Activated CD8-positive, alpha-beta memory T cell treated with anti-CD3 and anti-CD28 coated beads for 4 hours (primary cell): ENCODE results near the gene C2CD4D.
"Not testable (repeated sequence)": the region's sequence is repeated elsewhere in the genome, so short reads cannot be mapped to it uniquely, and the experiment has no call there.

Experiments
- DNase-seq, 2 donors: peaks; one replicate each; pipeline ENCODE4 v3.0.0-alpha.2; 2020; ENCODE audit warnings: low read depth in 2 of 2

Gene C2CD4D

GRCh38 chr1:151858886-151859665, 19.5 kb upstream of the C2CD4D start:
- DNase-seq = no peak

- DNase-seq = no peak
Measured at GRCh38 chr1:151858030-151858746, 18.6 kb upstream of the C2CD4D start.

- no peak for DNase-seq
Measured at GRCh38 chr1:151855933-151856332, 16.3 kb upstream of the C2CD4D start.

- DNase-seq = not testable (repeated sequence)
Measured at GRCh38 chr1:151855516-151855915, 15.9 kb upstream of the C2CD4D start.

GRCh38 chr1:151854658-151855057, 15.0 kb upstream of the C2CD4D start:
- DNase-seq = no peak

GRCh38 chr1:151853411-151853943, 13.9 kb upstream of the C2CD4D start, which contains the start of gene THEM5:
Gene THEM5, minus strand, starts transcription at chr1:151853712. Its CDS starts 147 bp downstream, at chr1:151853565.
- DNase-seq = no peak

- DNase-seq = no peak
Measured at GRCh38 chr1:151852733-151853132, 13.1 kb upstream of the C2CD4D start.

- no peak for DNase-seq
Measured at GRCh38 chr1:151851886-151852285, 12.3 kb upstream of the C2CD4D start.

GRCh38 chr1:151849871-151850270, 10.3 kb upstream of the C2CD4D start:
- DNase-seq = no peak

GRCh38 chr1:151849126-151849525, 9.5 kb upstream of the C2CD4D start:
- no peak for DNase-seq

GRCh38 chr1:151847867-151848596, 8.4 kb upstream of the C2CD4D start:
- no peak for DNase-seq

GRCh38 chr1:151846686-151847237, 7.1 kb upstream of the C2CD4D start:
- no peak for DNase-seq

GRCh38 chr1:151846062-151846568, 6.5 kb upstream of the C2CD4D start:
- DNase-seq = no peak

- DNase-seq = no peak
Measured at GRCh38 chr1:151843398-151843797, 3.8 kb upstream of the C2CD4D start.

GRCh38 chr1:151841141-151841540, 1.5 kb upstream of the C2CD4D start:
- DNase-seq = no peak

GRCh38 chr1:151840421-151840820, 801 bp upstream of the C2CD4D start:
- DNase-seq = no peak

- no peak for DNase-seq
Measured at GRCh38 chr1:151839082-151839412, 573 bp downstream of the C2CD4D start.

- DNase-seq = no peak
Measured at GRCh38 chr1:151838222-151839081, 1.2 kb downstream of the C2CD4D start.

- no peak for DNase-seq
Measured at GRCh38 chr1:151837884-151838221, 1.8 kb downstream of the C2CD4D start.

GRCh38 chr1:151837197-151837596, 2.4 kb downstream of the C2CD4D start:
- DNase-seq = no peak

- DNase-seq = no peak
Measured at GRCh38 chr1:151835596-151835995, 4.0 kb downstream of the C2CD4D start.
